ENCODE data around the gene FBXO2.
A peak's percentile ranks its signal among the peaks of the same experiment; 100 is the strongest.

Gene FBXO2

GRCh38 chr1:11653101-11653860, 948 bp downstream of the FBXO2 start:
- no peak overlapping the region for H3K4me3 ChIP-seq (ENCODE audit: low read depth, low read length)
- no peak for TF ChIP-seq CTCF (IDR thresholded peaks at IDR 0.05; ENCODE audit: insufficient read depth, low read length, missing control alignments)
- no peak for DNase-seq (ENCODE audit: low read depth, low spot score)
- ChIA-PET POLR2A (interaction anchor here (0.7 kb wide), 1 partner anchor 479 kb away, joined by 4 read pairs; no protein-coding TSS in a partner anchor), CTCF (interaction anchor here (0.9 to 22.2 kb wide), 9 partner anchors 8 to 617 kb away, joined by 3 to 456 read pairs (median 28); partner anchors contain the start of gene FBXO6)

- CTCF ChIA-PET: interaction anchor here (1.3 to 22.2 kb wide), 6 partner anchors 11 to 616 kb away, joined by 3 to 456 read pairs (median 66); partner anchors contain the start of gene FBXO6
Measured at GRCh38 chr1:11652203-11652780, 1.9 kb downstream of the FBXO2 start.

GRCh38 chr1:11651017-11651416, 3.2 kb downstream of the FBXO2 start:
- H3K4me3 ChIP-seq (ENCODE audit: low read depth, low read length): no peak overlapping the region
- TF ChIP-seq CTCF (IDR thresholded peaks at IDR 0.05; ENCODE audit: insufficient read depth, low read length, missing control alignments): no peak
- CTCF ChIA-PET: interaction anchor here (1.2 to 22.2 kb wide), 13 partner anchors 9 to 615 kb away, joined by 3 to 456 read pairs (median 11); partner anchors contain the start of gene AGTRAP
- POLR2A ChIA-PET: no interaction called here
- no peak for DNase-seq (ENCODE audit: low read depth, low spot score)

More at GRCh38 chr1:11652203-11652780, 1.9 kb downstream of the FBXO2 start:
- POLR2A ChIA-PET: no interaction called here
- no peak overlapping the region for H3K4me3 ChIP-seq (ENCODE audit: low read depth, low read length)
- no peak for TF ChIP-seq CTCF (IDR thresholded peaks at IDR 0.05; ENCODE audit: insufficient read depth, low read length, missing control alignments)
- no peak for DNase-seq (ENCODE audit: low read depth, low spot score)

DNA sequence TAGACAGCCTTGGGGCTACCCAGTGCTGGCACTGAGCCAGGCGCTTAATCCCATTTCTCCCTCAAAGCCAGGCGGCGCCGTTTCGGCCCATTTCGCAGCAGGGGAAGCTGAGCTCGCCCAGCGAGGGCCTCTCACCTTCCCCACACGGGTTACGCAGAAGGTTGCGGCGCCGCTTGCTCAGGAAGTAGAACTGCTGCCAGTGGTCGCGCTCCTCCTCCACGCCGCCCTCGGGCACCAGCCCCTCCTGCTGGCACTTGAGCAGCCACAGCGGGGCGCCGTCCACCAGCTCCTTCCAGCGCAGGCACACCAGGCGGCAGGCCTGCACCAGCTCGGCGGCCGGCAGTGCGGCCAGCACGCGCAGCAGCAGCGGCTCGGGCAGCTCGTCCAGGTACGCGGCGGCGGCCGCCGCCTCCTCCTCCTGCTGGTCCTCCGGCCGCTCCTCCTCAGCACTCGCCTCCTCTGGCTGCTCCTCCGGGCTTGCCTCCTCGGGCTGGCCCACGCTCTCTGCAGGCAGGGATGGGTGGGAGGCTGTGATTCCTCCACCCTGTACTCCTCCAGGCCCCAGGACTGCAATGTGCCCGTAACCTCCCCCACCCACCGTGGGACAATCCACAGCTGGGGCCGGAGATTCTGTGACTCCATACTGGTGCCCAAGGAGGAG, 3.8 kb downstream of the FBXO2 start:
- ChIA-PET CTCF (interaction anchor here (0.6 to 22.2 kb wide), 20 partner anchors 9 to 614 kb away, joined by 3 to 456 read pairs (median 6); partner anchors contain the start of genes AGTRAP and FBXO6), POLR2A (interaction anchor here (0.6 kb wide), 1 partner anchor 258 kb away, joined by 3 read pairs; no protein-coding TSS in a partner anchor)
- no peak for DNase-seq (ENCODE audit: low read depth, low spot score)
- H3K4me3 ChIP-seq (ENCODE audit: low read depth, low read length): peak overlapping the region; percentile 12
- peak; percentile 76 for TF ChIP-seq CTCF (IDR thresholded peaks at IDR 0.05; ENCODE audit: insufficient read depth, low read length, missing control alignments)

DNA sequence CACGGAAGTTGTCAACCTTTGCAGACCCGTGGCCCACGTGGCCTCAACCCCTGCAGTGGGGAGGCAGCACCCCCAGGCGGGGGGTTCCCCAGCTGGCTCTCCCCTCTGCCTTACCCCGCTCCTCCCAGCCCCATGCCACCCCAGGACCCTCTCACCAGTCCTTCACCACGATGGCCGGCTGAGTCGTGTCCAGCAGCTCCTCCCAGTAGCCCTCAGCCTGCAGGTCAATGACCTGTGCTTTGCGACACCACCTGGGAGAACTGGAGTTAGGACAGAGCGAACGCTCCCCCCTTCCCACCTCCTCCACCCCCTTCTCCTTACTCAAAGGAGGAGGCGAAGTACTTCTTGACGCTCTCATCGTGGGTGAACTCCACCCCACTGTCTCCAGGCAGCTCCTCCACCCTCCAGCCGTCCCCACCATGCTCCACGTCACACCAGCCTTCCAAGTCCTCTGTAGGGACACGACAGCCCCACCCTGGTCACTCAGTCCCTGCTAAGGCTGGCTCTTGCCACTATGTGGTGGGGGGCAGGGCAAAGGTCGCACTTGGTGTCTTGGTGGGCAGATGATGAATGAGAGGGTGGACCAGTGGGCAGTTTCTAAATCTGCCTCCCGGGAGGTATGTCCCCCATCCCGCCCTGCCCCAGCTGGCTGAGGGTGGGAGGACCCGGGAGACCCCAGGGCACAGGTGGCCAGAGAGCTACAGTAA, 4.5 kb downstream of the FBXO2 start:
- ChIA-PET CTCF (interaction anchor here (0.6 to 22.2 kb wide), 21 partner anchors 8 to 960 kb away, joined by 3 to 456 read pairs (median 6); partner anchors contain the start of genes AGTRAP and FBXO6), POLR2A (interaction anchor here (0.6 kb wide), 1 partner anchor 259 kb away, joined by 3 read pairs; no protein-coding TSS in a partner anchor)
- H3K4me3 ChIP-seq (ENCODE audit: low read depth, low read length): no peak overlapping the region
- TF ChIP-seq CTCF (IDR thresholded peaks at IDR 0.05; ENCODE audit: insufficient read depth, low read length, missing control alignments): no peak
- DNase-seq (ENCODE audit: low read depth, low spot score): no peak

Data from AG04449 (cell line).